HEK293T (cell line): Measurements from ENCODE around the gene NFYB.
"Not testable (repeated sequence)": the region's sequence is repeated elsewhere in the genome, so short reads cannot be mapped to it uniquely, and the experiment has no call there.

Experiments
- CTCF ChIA-PET: fragments of 350-600 bp; formaldehyde crosslinking; extraction: SDS; loops from one replicate; lab custom pipeline; 2021; ENCODE audit warnings: antibody characterized with exemption, inconsistent platforms; lab: Yijun Ruan, JAX
- POLR2A ChIA-PET: fragments of 350-600 bp; formaldehyde crosslinking; extraction: SDS; loops from one replicate; lab custom pipeline; 2020; ENCODE audit warnings: antibody characterized with exemption, inconsistent platforms; lab: Yijun Ruan, JAX
- DNase-seq: peaks from one replicate; pipeline ENCODE4 v3.0.0; 2012; ENCODE audit warnings: mixed read lengths; ENCODE audit errors: extremely low spot score
- ARNT ChIP-seq: fragments of 450-650 bp; IDR thresholded peaks from 2 replicates; pipeline ENCODE4 v1.6.1; 2017; ENCODE audit warnings: mild to moderate bottlenecking
- BHLHE40 ChIP-seq: fragments of 450-650 bp; IDR thresholded peaks from 2 replicates; pipeline ENCODE4 v1.6.1; 2016; ENCODE audit warnings: mild to moderate bottlenecking, moderate library complexity, borderline replicate concordance
- CTBP1 ChIP-seq: fragments of 450-650 bp; IDR thresholded peaks from 2 replicates; pipeline ENCODE4 v1.6.1; 2016; ENCODE audit warnings: borderline replicate concordance
- ELF4 ChIP-seq: fragments of 450-650 bp; IDR thresholded peaks from 2 replicates; pipeline ENCODE4 v1.6.1; 2017; ENCODE audit warnings: antibody characterized with exemption
- FOXA1 ChIP-seq: fragments of 450-650 bp; IDR thresholded peaks from 2 replicates; pipeline ENCODE4 v1.6.1; 2016; ENCODE audit warnings: mild to moderate bottlenecking
- FOXK2 ChIP-seq: fragments of 450-650 bp; IDR thresholded peaks from 2 replicates; pipeline ENCODE4 v1.6.1; 2016; ENCODE audit warnings: mild to moderate bottlenecking
- FOXM1 ChIP-seq: fragments of 450-650 bp; IDR thresholded peaks from 2 replicates; pipeline ENCODE4 v1.6.1; 2017; ENCODE audit warnings: mild to moderate bottlenecking, borderline replicate concordance
- HDGF ChIP-seq: fragments of 450-650 bp; IDR thresholded peaks from 2 replicates; pipeline ENCODE4 v1.6.1; 2017; ENCODE audit warnings: antibody characterized with exemption, borderline replicate concordance
- L3MBTL2 ChIP-seq: fragments of 450-650 bp; conservative IDR thresholded peaks from 2 replicates; pipeline ENCODE4 v1.6.1; 2016; ENCODE audit warnings: mild to moderate bottlenecking
- LEF1 ChIP-seq: fragments of 450-650 bp; IDR thresholded peaks from 2 replicates; pipeline ENCODE4 v1.6.1; 2017; ENCODE audit warnings: mild to moderate bottlenecking, borderline replicate concordance
- NFRKB ChIP-seq: fragments of 450-650 bp; IDR thresholded peaks from 2 replicates; pipeline ENCODE4 v1.6.1; 2016; ENCODE audit warnings: mild to moderate bottlenecking, moderate library complexity
- PKNOX1 ChIP-seq: fragments of 450-650 bp; IDR thresholded peaks from 2 replicates; pipeline ENCODE4 v1.6.1; 2016
- SP1 ChIP-seq: fragments of 450-650 bp; IDR thresholded peaks from 2 replicates; pipeline ENCODE4 v1.6.1; 2017
- SUZ12 ChIP-seq: fragments of 450-650 bp; IDR thresholded peaks from 2 replicates; pipeline ENCODE4 v1.6.1; 2016; ENCODE audit warnings: mild to moderate bottlenecking
- TARDBP ChIP-seq: fragments of 450-650 bp; IDR thresholded peaks from 2 replicates; pipeline ENCODE4 v1.6.1; 2016
- ZNF384 ChIP-seq: fragments of 450-650 bp; IDR thresholded peaks from 2 replicates; pipeline ENCODE4 v1.6.1; 2016

The NFYB gene

GRCh38 chr12:104180374-104180773 is 42.4 kb upstream of the NFYB start:
- DNase-seq = no peak

DNA sequence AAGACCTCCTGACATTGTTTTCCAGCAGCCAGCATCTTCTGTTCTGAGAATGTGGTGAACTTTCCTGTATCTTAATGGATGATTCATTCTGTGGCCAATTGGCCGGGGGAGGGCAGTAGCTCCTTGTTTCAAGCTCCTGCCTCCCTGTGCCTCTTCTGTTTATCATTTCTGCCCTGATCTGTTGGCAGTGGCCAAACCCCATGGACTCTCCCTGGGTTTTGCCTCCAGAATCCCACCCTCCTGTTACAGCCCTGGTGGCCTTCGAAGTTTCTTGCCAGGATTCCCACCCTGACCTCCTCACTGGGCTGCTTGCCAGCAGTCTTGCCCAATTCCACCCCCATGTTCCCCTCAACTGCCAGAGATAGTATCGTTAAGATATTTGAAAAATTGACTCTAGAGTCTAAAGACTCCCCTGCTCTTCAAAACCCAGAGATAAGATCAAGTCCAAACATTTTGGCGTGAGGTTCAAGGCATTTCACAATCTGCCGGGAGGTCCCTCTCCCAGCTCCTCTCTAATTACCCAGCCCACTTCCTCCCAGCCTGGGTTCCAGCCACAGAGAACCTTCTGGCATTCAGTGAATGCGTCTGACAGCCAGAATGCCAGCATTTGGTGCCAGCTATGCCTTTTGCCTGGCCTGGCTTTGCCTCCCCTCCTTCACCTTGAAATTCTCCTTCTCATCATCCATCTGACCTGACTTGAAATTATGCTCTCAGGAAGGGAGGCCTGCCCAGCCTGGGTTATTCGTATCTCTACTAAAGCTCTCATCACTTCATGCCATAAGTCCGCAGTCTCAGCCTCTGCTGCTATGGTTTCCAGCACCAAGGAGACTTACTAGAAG is 39.9 kb upstream of the NFYB start:
- no peak for DNase-seq
- CTCF ChIA-PET = interaction anchor here (0.7 to 1.1 kb wide), 4 partner anchors 17 to 402 kb away, joined by 3 to 4 read pairs (median 3); no protein-coding TSS in a partner anchor
- POLR2A ChIA-PET = interaction anchor here (1.4 kb wide), 1 partner anchor 40 kb away, joined by 6 read pairs; the partner anchor contains the start of gene NFYB
- TF ChIP-seq HDGF (no peak), ZNF384 (no peak), CTBP1 (no peak), L3MBTL2 (no peak), FOXK2 (no peak), SP1 (no peak), TARDBP (no peak), ELF4 (no peak), ARNT (no peak), PKNOX1 (no peak), NFRKB (no peak), LEF1 (no peak), SUZ12 (no peak), FOXM1 (no peak), FOXA1 (no peak), BHLHE40 (no peak)

More at GRCh38 chr12:104180374-104180773, 42.4 kb upstream of the NFYB start:
- ChIA-PET CTCF (interaction anchor here (0.6 kb wide), 1 partner anchor 24 kb away, joined by 5 read pairs; no protein-coding TSS in a partner anchor), POLR2A (interaction anchor here (1.0 kb wide), 1 partner anchor 42 kb away, joined by 3 read pairs; the partner anchor contains the start of gene NFYB)
- TF ChIP-seq L3MBTL2 = no peak
- TF ChIP-seq LEF1 = no peak
- no peak for TF ChIP-seq ELF4
- TF ChIP-seq FOXK2 = no peak
- TF ChIP-seq SP1 = no peak
- no peak for TF ChIP-seq NFRKB
- no peak for TF ChIP-seq HDGF
- TF ChIP-seq FOXM1 = no peak
- TF ChIP-seq SUZ12 = no peak
- TF ChIP-seq ARNT = no peak
- TF ChIP-seq CTBP1 = no peak
- no peak for TF ChIP-seq FOXA1
- no peak for TF ChIP-seq PKNOX1
- no peak for TF ChIP-seq BHLHE40
- no peak for TF ChIP-seq TARDBP

GRCh38 chr12:104177336-104177662 is 39.3 kb upstream of the NFYB start:
- ChIA-PET CTCF (interaction anchor here (1.0 to 1.1 kb wide), 2 partner anchors 111 to 403 kb away, joined by 3 to 4 read pairs; no protein-coding TSS in a partner anchor), POLR2A (interaction anchor here (1.4 kb wide), 1 partner anchor 39 kb away, joined by 6 read pairs; the partner anchor contains the start of gene NFYB)
- no peak for DNase-seq

GRCh38 chr12:104175726-104176247 is 37.8 kb upstream of the NFYB start:
- POLR2A ChIA-PET = no interaction called here
- no peak for DNase-seq
- CTCF ChIA-PET = interaction anchor here (0.7 kb wide), 1 partner anchor 67 kb away, joined by 3 read pairs; no protein-coding TSS in a partner anchor
- TF ChIP-seq FOXM1 (no peak), ZNF384 (no peak), FOXK2 (no peak), L3MBTL2 (0 out of 2 replicates have a peak, but pooled peaks have one; percentile 31), FOXA1 (no peak), PKNOX1 (no peak), SUZ12 (no peak)

More at GRCh38 chr12:104177336-104177662, 39.3 kb upstream of the NFYB start:
- TF ChIP-seq ELF4 (no peak), ARNT (no peak), LEF1 (no peak), ZNF384 (no peak), CTBP1 (no peak)

DNA sequence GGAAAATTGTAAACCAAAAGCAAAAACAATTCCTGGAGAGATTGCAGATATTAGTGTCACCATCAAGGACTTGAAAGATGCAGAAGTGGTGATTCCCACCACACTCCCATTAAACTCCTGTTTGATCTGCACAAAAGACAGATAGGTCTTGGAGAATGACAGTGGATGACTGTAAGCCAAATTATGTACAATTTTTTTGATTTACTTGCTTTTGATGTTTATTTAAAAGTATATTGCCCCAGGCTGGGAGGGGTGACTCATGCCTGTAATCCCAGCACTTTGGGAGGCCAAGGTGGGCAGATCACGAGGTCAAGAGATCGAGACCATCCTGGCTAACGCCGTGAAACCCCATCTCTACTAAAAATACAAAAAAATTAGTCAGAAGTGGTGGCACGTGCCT is 35.8 kb upstream of the NFYB start:
- CTCF ChIA-PET, POLR2A ChIA-PET: not testable (repeated sequence)

GRCh38 chr12:104172570-104172947 is 34.5 kb upstream of the NFYB start:
- DNase-seq = no peak
- CTCF ChIA-PET = no interaction called here
- POLR2A ChIA-PET = no interaction called here
- no peak for TF ChIP-seq ELF4

More for the DNA sequence above, 35.8 kb upstream of the NFYB start:
- not testable (repeated sequence) for DNase-seq
